H1 (cell line): ENCODE results near the gene DMXL1. TPM values are rescaled to one million over a fixed set of nuclear protein-coding genes. Genes with fewer than 3 reads are reported as not detected.

ENCODE experiments used
- CTCF ChIA-PET: fragments of 300-600 bp; sonication (Branson Sonifier 250); formaldehyde crosslinking; loops from one replicate; lab custom pipeline; 2021; ENCODE audit not compliant: partially characterized antibody; lab: Charles Lee
- POLR2A ChIA-PET: fragments of 300-600 bp; sonication (Branson Sonifier 250); formaldehyde crosslinking; loops from one replicate; lab custom pipeline; 2021; ENCODE audit warnings: inconsistent platforms; ENCODE audit not compliant: partially characterized antibody; lab: Charles Lee
- DNase-seq, 2 experiments: peaks; one replicate each; pipeline versions ENCODE4 v3.0.0 to v3.0.0-alpha.2; 2010 to 2022; ENCODE audit warnings: low spot score in 2 of 2, low read depth in 1 of 2, mixed read lengths in 1 of 2
- FAIRE-seq: peaks from 2 replicates; lab custom pipeline; 2011; peaks lifted over from hg19 to GRCh38; lab: Jason Lieb, UNC
- H2AFZ ChIP-seq: 2 replicates; pipeline ENCODE4 v1.8.1; 2012; ENCODE audit warnings: low read length, inconsistent platforms
- H2AK5ac ChIP-seq: 2 replicates; pipeline ENCODE4 v1.6.1; 2013; ENCODE audit warnings: low read depth, low read length
- H2BK120ac ChIP-seq: replicated peaks from 2 replicates; pipeline ENCODE3; 2013; ENCODE audit warnings: low read depth, low read length, inconsistent platforms
- H2BK12ac ChIP-seq: 2 replicates; pipeline ENCODE4 v1.6.1; 2013; ENCODE audit warnings: low read depth, low read length
- H2BK15ac ChIP-seq: 2 replicates; pipeline ENCODE4 v1.6.1; 2013; ENCODE audit warnings: low read length
- H2BK20ac ChIP-seq: 2 replicates; pipeline ENCODE4 v1.6.1; 2013; ENCODE audit warnings: low read length
- H2BK5ac ChIP-seq: 2 replicates; pipeline ENCODE4 v1.6.1; 2013; ENCODE audit warnings: low read depth, low read length
- H3K14ac ChIP-seq: 2 replicates; pipeline ENCODE4 v1.6.1; 2013; ENCODE audit warnings: inconsistent platforms; ENCODE audit not compliant: insufficient read length
- H3K18ac ChIP-seq: 2 replicates; pipeline ENCODE4 v1.6.1; 2013; ENCODE audit warnings: low read length; ENCODE audit errors: extremely low read depth
- H3K23ac ChIP-seq: 2 replicates; pipeline ENCODE4 v1.6.1; 2013; ENCODE audit warnings: inconsistent platforms; ENCODE audit not compliant: insufficient read length
- H3K23me2 ChIP-seq: 2 replicates; pipeline ENCODE4 v1.6.1; 2013; ENCODE audit warnings: low read depth, low read length
- H3K27ac ChIP-seq: 2 replicates; pipeline ENCODE4 v1.6.1; 2011; ENCODE audit warnings: low read depth, low read length, inconsistent platforms
- H3K27me3 ChIP-seq, 4 experiments: replicated peaks in 1 of 4; 1 replicate in 1 of 4; 2 replicates in 3 of 4; pipeline versions ENCODE4 v1.6.1 to v1.8.1; 2011 to 2013; ENCODE audit warnings: low read length in 3 of 4, mild to moderate bottlenecking in 3 of 4, inconsistent platforms in 2 of 4, mixed read lengths in 2 of 4, moderate library complexity in 1 of 4; ENCODE audit not compliant: control insufficient read depth in 3 of 4, insufficient read depth in 3 of 4; ENCODE audit errors: extremely low read depth in 1 of 4
- H3K36me3 ChIP-seq, 4 experiments: 2 replicates each; pipeline versions ENCODE4 v1.6.1 to v1.8.1; 2011 to 2013; ENCODE audit warnings: mild to moderate bottlenecking in 4 of 4, low read length in 3 of 4, moderate library complexity in 2 of 4, control low read depth in 1 of 4, inconsistent platforms in 1 of 4; ENCODE audit not compliant: insufficient read depth in 4 of 4, control insufficient read depth in 2 of 4
- H3K4ac ChIP-seq: replicated peaks from 2 replicates; pipeline ENCODE3; 2013; ENCODE audit warnings: low read length, low read depth, mixed read lengths, inconsistent platforms; ENCODE audit not compliant: insufficient read length
- H3K4me1 ChIP-seq, 4 experiments: replicated peaks in 1 of 4; 1 replicate in 1 of 4; 2 replicates in 3 of 4; pipeline versions ENCODE4 v1.6.1 to v1.8.1; 2011 to 2013; ENCODE audit warnings: low read length in 3 of 4, inconsistent platforms in 2 of 4, mixed read lengths in 1 of 4; ENCODE audit not compliant: insufficient read depth in 4 of 4, control insufficient read depth in 3 of 4
- H3K4me2 ChIP-seq, 2 experiments: 2 replicates each; pipeline versions ENCODE4 v1.6.1 to v1.8.1; 2011 to 2013; ENCODE audit warnings: low read depth in 2 of 2, low read length in 2 of 2, control low read depth in 1 of 2, inconsistent platforms in 1 of 2, mild to moderate bottlenecking in 1 of 2; ENCODE audit not compliant: insufficient read depth in 1 of 2
- H3K4me3 ChIP-seq, 4 experiments: fragments of 200-600, 300-600 bp in 1 of 4; sonication (generic), shearing (Covaris generic), sonication (Bioruptor Twin) in 1 of 4; 2 replicates each; pipeline versions ENCODE4 v1.5.1 to v1.8.1; 2011 to 2016; ENCODE audit warnings: low read length in 4 of 4, low read depth in 3 of 4, control low read depth in 2 of 4, inconsistent platforms in 2 of 4, mild to moderate bottlenecking in 2 of 4, mixed read lengths in 1 of 4, moderate library complexity in 1 of 4; ENCODE audit not compliant: insufficient read depth in 2 of 4; ENCODE audit errors: extremely low read depth in 1 of 4
- H3K56ac ChIP-seq: replicated peaks from 2 replicates; pipeline ENCODE3; 2013; ENCODE audit warnings: low read depth, mild to moderate bottlenecking, mixed read lengths, low read length, inconsistent platforms; ENCODE audit not compliant: insufficient read length
- H3K79me1 ChIP-seq: 2 replicates; pipeline ENCODE4 v1.6.1; 2013; ENCODE audit warnings: low read depth, low read length, control low read depth
- H3K79me2 ChIP-seq, 2 experiments: 2 replicates each; pipeline versions ENCODE4 v1.6.1 to v1.8.1; 2012 to 2013; ENCODE audit warnings: low read length in 2 of 2, mild to moderate bottlenecking in 2 of 2, inconsistent platforms in 1 of 2; ENCODE audit not compliant: insufficient read depth in 2 of 2, control insufficient read depth in 1 of 2
- H3K9ac ChIP-seq, 4 experiments: replicated peaks in 1 of 4; 1 replicate in 1 of 4; 2 replicates in 3 of 4; pipeline versions ENCODE4 v1.6.1 to v1.8.1; 2011 to 2013; ENCODE audit warnings: low read depth in 3 of 4, low read length in 3 of 4, control low read depth in 2 of 4, mild to moderate bottlenecking in 2 of 4, moderate library complexity in 2 of 4, inconsistent platforms in 1 of 4; ENCODE audit errors: extremely low read depth in 1 of 4
- H3K9me3 ChIP-seq, 2 experiments: 2 replicates each; pipeline versions ENCODE4 v1.6.1 to v1.8.1; 2012 to 2013; ENCODE audit warnings: mild to moderate bottlenecking in 2 of 2, moderate library complexity in 2 of 2, control low read depth in 1 of 2, inconsistent platforms in 1 of 2, low read depth in 1 of 2, low read length in 1 of 2, mixed read lengths in 1 of 2; ENCODE audit not compliant: insufficient read depth in 2 of 2
- H4K20me1 ChIP-seq, 2 experiments: replicated peaks in 1 of 2; 2 replicates each; pipeline versions ENCODE3 to v1.8.1; 2011 to 2013; ENCODE audit warnings: inconsistent platforms in 2 of 2, low read length in 2 of 2, mild to moderate bottlenecking in 1 of 2; ENCODE audit not compliant: insufficient read depth in 2 of 2, control insufficient read depth in 1 of 2
- H4K5ac ChIP-seq: 2 replicates; pipeline ENCODE4 v1.6.1; 2013; ENCODE audit warnings: low read length, low read depth, mixed read lengths, inconsistent platforms; ENCODE audit not compliant: insufficient read length
- H4K8ac ChIP-seq: 2 replicates; pipeline ENCODE4 v1.8.0; 2013; ENCODE audit warnings: mild to moderate bottlenecking, moderate library complexity, low read length, inconsistent platforms; ENCODE audit not compliant: insufficient read depth; ENCODE audit errors: extremely low read depth
- H4K91ac ChIP-seq: replicated peaks from 2 replicates; pipeline ENCODE3; 2013; ENCODE audit warnings: low read length, mixed read lengths, inconsistent platforms; ENCODE audit not compliant: insufficient read length
- CBX5 ChIP-seq: fragments of 300-800, 300-1000 bp; sonication (generic); IDR thresholded peaks from 2 replicates; pipeline ENCODE4 v1.7.1; 2016; ENCODE audit warnings: antibody characterized with exemption, low read length, low read depth
- CHD1 ChIP-seq: IDR thresholded peaks from 2 replicates; pipeline ENCODE4 v1.6.1; 2012; ENCODE audit warnings: low read depth, low read length, improper control_type of control experiment
- CHD2 ChIP-seq: IDR thresholded peaks from 2 replicates; pipeline ENCODE4 v1.6.1; 2012; ENCODE audit warnings: low read length, improper control_type of control experiment
- CREB1 ChIP-seq: IDR thresholded peaks from 2 replicates; pipeline ENCODE4 v1.6.1; 2012; ENCODE audit warnings: inconsistent platforms
- CTBP2 ChIP-seq: IDR thresholded peaks from 2 replicates; pipeline ENCODE4 v1.7.0; 2011; ENCODE audit warnings: borderline replicate concordance, mild to moderate bottlenecking, moderate library complexity, mixed read lengths, low read length; ENCODE audit not compliant: insufficient read depth, insufficient read length
- EGR1 ChIP-seq: IDR thresholded peaks from 2 replicates; pipeline ENCODE4 v1.6.1; 2011; ENCODE audit warnings: low read depth, low read length, borderline replicate concordance
- JUN ChIP-seq: IDR thresholded peaks from 2 replicates; pipeline ENCODE4 v1.6.1; 2011; ENCODE audit warnings: low read depth, mild to moderate bottlenecking, improper control_type of control experiment, low read length
- PHF8 ChIP-seq: fragments of 200-600 bp; sonication (generic); conservative IDR thresholded peaks from 2 replicates; pipeline ENCODE4 v1.7.1; 2012; ENCODE audit warnings: low read depth, mild to moderate bottlenecking, inconsistent platforms, low read length, moderate library complexity
- POLR2A ChIP-seq, 2 experiments: IDR thresholded peaks; 1 replicate in 1 of 2; 2 replicates in 1 of 2; pipeline ENCODE4 v1.6.1; 2011; ENCODE audit warnings: low read depth in 2 of 2, low read length in 2 of 2, mild to moderate bottlenecking in 2 of 2; ENCODE audit errors: control extremely low read depth in 1 of 2
- RFX5 ChIP-seq: IDR thresholded peaks from 2 replicates; pipeline ENCODE4 v1.6.1; 2011; ENCODE audit warnings: low read depth, low read length, improper control_type of control experiment, borderline replicate concordance
- SIX5 ChIP-seq: IDR thresholded peaks from 2 replicates; pipeline ENCODE4 v1.6.1; 2011; ENCODE audit warnings: mild to moderate bottlenecking, low read depth, low read length
- SP2 ChIP-seq: IDR thresholded peaks from 2 replicates; pipeline ENCODE4 v1.6.1; 2012; ENCODE audit warnings: mild to moderate bottlenecking, low read length, inconsistent platforms
- TAF7 ChIP-seq: optimal IDR thresholded peaks from 2 replicates; pipeline ENCODE3; 2011; ENCODE audit warnings: low read depth, mild to moderate bottlenecking, inconsistent platforms, low read length, moderate library complexity, borderline replicate concordance
- TEAD4 ChIP-seq: IDR thresholded peaks from 2 replicates; pipeline ENCODE4 v1.6.1; 2012; ENCODE audit warnings: low read depth, low read length, inconsistent platforms, mixed read lengths
- WGBS, 2 experiments: shearing (Covaris generic) in 1 of 2; methylation state at CpG; one replicate each; pipeline versions ENCODE4 v1.1.6 to v1.1.7; 2013 to 2015; ENCODE audit warnings: low lambda C conversion rate in 2 of 2, mixed read lengths in 2 of 2, inconsistent platforms in 1 of 2, low coverage in 1 of 2, missing lambda C conversion rate in 1 of 2; ENCODE audit not compliant: insufficient replicate concordance in 2 of 2, insufficient coverage in 1 of 2, insufficient read length in 1 of 2; ENCODE audit errors: extremely low coverage in 1 of 2, missing lambda C conversion rate in 1 of 2; 5-methylcytosine and 5-hydroxymethylcytosine counted together
- polyA plus RNA-seq, 7 experiments: library from polyadenylated mRNA; depleted of rRNA in 3 of 7; stranded (reverse) in 5 of 7; unstranded in 2 of 7; fragments of >200 nt in 5 of 7; fragments of 200-250 nt in 2 of 7; gene quantifications; 1 replicate in 5 of 7; 2 replicates in 1 of 7; 4 replicates in 1 of 7; pipeline versions ENCODE4 v1.2.1 to v1.2.3, GENCODE V29; 2011 to 2013; ENCODE audit warnings: missing spikeins in 2 of 7, mixed read lengths in 2 of 7
- total RNA-seq: library from RNA; stranded (reverse); fragmentation: NEBNext Ultra II Directional; extraction: Animal tissue kit (Norgen Biotek cat#: 25700); gene quantifications from 2 replicates; pipeline ENCODE4 v1.2.1, GENCODE V29; 2021
- TF ChIP-seq, protein P1 (sequence below): IDR thresholded peaks from 2 replicates; pipeline ENCODE4 v1.6.1; 2012; ENCODE audit warnings: inconsistent platforms

DMXL1 gene
- total and polyA plus RNA-seq, 2 of the 8 experiments (the other 6 are each of a cell fraction or from before 2014, with no cell fraction given): 10.1 to 43.9 TPM

DNA sequence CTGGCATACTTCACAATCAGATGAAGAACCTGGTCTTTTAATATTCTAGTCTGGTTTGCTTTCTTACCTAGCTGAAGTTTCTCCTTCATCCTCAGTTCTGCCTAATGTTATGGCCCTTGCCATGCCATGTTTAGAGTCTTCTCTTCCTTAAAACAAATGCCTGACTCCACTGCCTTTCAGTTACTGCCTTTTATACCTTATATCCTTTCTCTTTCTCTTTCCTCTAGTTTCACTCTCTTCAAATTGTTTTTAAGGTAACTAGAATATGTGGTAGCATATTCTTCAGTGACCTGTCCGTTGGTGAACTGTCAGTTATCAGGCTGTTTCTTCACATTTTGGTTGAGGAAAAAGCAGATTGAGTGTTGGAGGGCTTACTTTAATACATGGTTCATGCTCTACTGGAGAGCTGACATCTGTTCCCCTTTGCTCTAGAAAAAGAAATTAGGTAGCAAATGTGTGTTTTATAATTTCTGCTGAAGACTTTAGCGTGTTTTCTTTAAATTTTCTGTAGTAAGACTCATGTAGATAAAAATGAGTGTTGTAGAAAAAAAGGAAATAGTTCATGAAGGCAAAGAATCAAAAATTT lies 103.8 kb downstream of the DMXL1 start:
- no peak overlapping the region for H3K4ac ChIP-seq
- DNase-seq: no peak
- no peak overlapping the region for H2BK20ac ChIP-seq
- H3K36me3 ChIP-seq: peaks cover 0 to 14% (median 1%) of the 10 kb centered on the region in 4 experiments; a peak in 3 of 8 replicates
- H3K14ac ChIP-seq: no peak overlapping the region
- peaks cover 0 to 2% (median 0%) of the 10 kb centered on the region in 4 experiments; a peak in 1 of 7 replicates for H3K4me1 ChIP-seq
- no peak overlapping the region for H4K5ac ChIP-seq
- ChIA-PET CTCF (no interaction called here), POLR2A (no interaction called here)
- H2AFZ ChIP-seq: no peak overlapping the region
- no peak overlapping the region for H3K27ac ChIP-seq
- no peak overlapping the region for H3K9ac ChIP-seq
- H3K4me2 ChIP-seq: no peak overlapping the region
- H2AK5ac ChIP-seq: no peak overlapping the region
- no peak overlapping the region for H2BK12ac ChIP-seq
- no peak overlapping the region for H2BK5ac ChIP-seq
- no peak overlapping the region for H2BK15ac ChIP-seq
- no peak overlapping the region for H3K56ac ChIP-seq
- H4K91ac ChIP-seq: no peak overlapping the region
- H2BK120ac ChIP-seq: no peak overlapping the region
- no peaks in the 10 kb centered on the region for H3K23me2 ChIP-seq
- no peaks in the 10 kb centered on the region for H3K27me3 ChIP-seq
- no peak for TF ChIP-seq TEAD4
- TF ChIP-seq EGR1: no peak
- TF ChIP-seq SIX5: no peak
- no peak for TF ChIP-seq PHF8
- TF ChIP-seq TAF7: no peak
- no peak for TF ChIP-seq JUN
- TF ChIP-seq CTBP2: no peak
- no peak for TF ChIP-seq RFX5
- TF ChIP-seq, protein P1, sequence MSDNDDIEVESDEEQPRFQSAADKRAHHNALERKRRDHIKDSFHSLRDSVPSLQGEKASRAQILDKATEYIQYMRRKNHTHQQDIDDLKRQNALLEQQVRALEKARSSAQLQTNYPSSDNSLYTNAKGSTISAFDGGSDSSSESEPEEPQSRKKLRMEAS: no peak
- no peak for TF ChIP-seq SP2
- no peak for TF ChIP-seq CREB1
- TF ChIP-seq CHD2: no peak
- no peak for TF ChIP-seq CBX5
- TF ChIP-seq CHD1: no peak
- TF ChIP-seq POLR2A (IDR thresholded peaks at IDR 0.05; ENCODE audit: control extremely low read depth in 1 of 2, low read depth in 2 of 2, low read length in 2 of 2): no peak
- TF ChIP-seq, all 59 proteins: peak for 0
- no peak overlapping the region for H3K23ac ChIP-seq
- no peak overlapping the region for H4K8ac ChIP-seq
- 89% methylated on average over 2 of the region's 2 CpGs; no CpG with 5 or more reads in 1 of the 2 experiments for WGBS, 2 experiments
- no peak for FAIRE-seq
- no peak overlapping the region for H3K4me3 ChIP-seq
- no peak overlapping the region for H3K18ac ChIP-seq
- H4K20me1 ChIP-seq: no peaks in the 10 kb centered on the region
- H3K79me2 ChIP-seq: no peaks in the 10 kb centered on the region
- no peaks in the 10 kb centered on the region for H3K9me3 ChIP-seq
- H3K79me1 ChIP-seq: no peaks in the 10 kb centered on the region
